Measurements from ENCODE around the gene TUT4. TPM values are rescaled to one million over a fixed set of nuclear protein-coding genes. Genes with fewer than 3 reads are reported as not detected.

Gene TUT4
- total and polyA plus RNA-seq, 2 experiments from 2014 or later: 37.9 to 58.0 TPM

DNA sequence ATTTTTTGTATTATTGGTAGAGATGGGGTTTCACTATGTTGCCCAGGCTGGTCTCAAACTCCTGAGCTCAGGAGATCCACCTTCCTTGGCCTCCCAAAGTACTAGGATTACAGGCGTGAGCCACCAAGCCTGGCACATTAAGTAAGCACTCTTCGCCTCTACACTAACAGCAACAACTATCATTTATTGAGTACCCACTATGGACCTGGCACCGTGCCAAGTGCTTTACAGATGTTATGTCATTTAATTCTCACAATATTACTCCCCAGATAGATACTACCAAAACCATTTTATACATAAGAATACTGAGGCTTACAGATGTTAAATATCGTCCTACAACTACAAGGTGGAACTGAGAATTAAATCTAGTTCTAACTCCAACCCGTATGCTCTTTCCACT is 50.1 kb downstream of the TUT4 start:
- Histone ChIP-seq H3K79me2 (peaks cover 35% of the 10 kb centered on the region), H3K9me3 (ENCODE audit: low read depth) (no peaks in the 10 kb centered on the region), H3K4me1 (ENCODE audit: insufficient read depth) (no peaks in the 10 kb centered on the region), H3K36me3 (replicated peaks; ENCODE audit: insufficient read depth, low read depth) (no peaks in the 10 kb centered on the region), H4K20me1 (ENCODE audit: insufficient read depth, poor library complexity, severe bottlenecking) (no peaks in the 10 kb centered on the region), H3K27ac (no peak overlapping the region), H2AFZ (no peak overlapping the region), H3K9me2 (replicated peaks; ENCODE audit: insufficient read depth) (no peaks in the 10 kb centered on the region), H3K4me3 (no peak overlapping the region), H3K27me3 (no peaks in the 10 kb centered on the region), H3K4me2 (no peak overlapping the region)
- DNase-seq (ENCODE audit: low spot score): no peak
- 96% methylated on average over 5 of the region's 5 CpGs for WGBS (ENCODE audit: low lambda C conversion rate, missing lambda C conversion rate)
- TF ChIP-seq EZH2phosphoT487 (IDR thresholded peaks at IDR 0.05; ENCODE audit: low read depth, severe bottlenecking, unreplicated experiment): no peak
- TF ChIP-seq EZH2 (IDR thresholded peaks at IDR 0.05; ENCODE audit: borderline replicate concordance): no peak
- TF ChIP-seq, protein P1, sequence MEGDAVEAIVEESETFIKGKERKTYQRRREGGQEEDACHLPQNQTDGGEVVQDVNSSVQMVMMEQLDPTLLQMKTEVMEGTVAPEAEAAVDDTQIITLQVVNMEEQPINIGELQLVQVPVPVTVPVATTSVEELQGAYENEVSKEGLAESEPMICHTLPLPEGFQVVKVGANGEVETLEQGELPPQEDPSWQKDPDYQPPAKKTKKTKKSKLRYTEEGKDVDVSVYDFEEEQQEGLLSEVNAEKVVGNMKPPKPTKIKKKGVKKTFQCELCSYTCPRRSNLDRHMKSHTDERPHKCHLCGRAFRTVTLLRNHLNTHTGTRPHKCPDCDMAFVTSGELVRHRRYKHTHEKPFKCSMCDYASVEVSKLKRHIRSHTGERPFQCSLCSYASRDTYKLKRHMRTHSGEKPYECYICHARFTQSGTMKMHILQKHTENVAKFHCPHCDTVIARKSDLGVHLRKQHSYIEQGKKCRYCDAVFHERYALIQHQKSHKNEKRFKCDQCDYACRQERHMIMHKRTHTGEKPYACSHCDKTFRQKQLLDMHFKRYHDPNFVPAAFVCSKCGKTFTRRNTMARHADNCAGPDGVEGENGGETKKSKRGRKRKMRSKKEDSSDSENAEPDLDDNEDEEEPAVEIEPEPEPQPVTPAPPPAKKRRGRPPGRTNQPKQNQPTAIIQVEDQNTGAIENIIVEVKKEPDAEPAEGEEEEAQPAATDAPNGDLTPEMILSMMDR (IDR thresholded peaks at IDR 0.05; ENCODE audit: poor library complexity): no peak

DNA sequence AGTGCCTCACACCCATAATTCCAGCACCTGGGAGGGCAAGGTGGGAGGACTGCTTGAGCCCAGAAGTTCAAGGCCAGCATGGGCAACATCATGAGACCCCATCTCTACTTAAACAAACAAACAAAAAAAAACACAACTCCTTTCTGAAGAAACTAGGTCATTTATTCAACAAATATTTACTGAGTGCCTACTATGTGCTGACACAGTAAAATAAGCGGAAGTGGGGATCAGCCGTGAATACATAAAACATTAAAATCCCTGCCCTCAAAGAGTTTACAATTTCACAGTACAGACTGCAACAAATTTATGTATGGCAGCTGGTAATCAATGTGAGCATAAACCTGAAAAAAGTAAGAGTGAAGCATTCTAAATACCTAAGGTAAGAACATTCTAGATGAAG is 65.3 kb downstream of the TUT4 start:
- Histone ChIP-seq H4K20me1 (ENCODE audit: insufficient read depth, poor library complexity, severe bottlenecking) (no peaks in the 10 kb centered on the region), H2AFZ (no peak overlapping the region), H3K4me3 (no peak overlapping the region), H3K9me2 (replicated peaks; ENCODE audit: insufficient read depth) (no peaks in the 10 kb centered on the region), H3K9me3 (ENCODE audit: low read depth) (no peaks in the 10 kb centered on the region), H3K36me3 (replicated peaks; ENCODE audit: insufficient read depth, low read depth) (no peaks in the 10 kb centered on the region), H3K79me2 (no peaks in the 10 kb centered on the region), H3K27me3 (no peaks in the 10 kb centered on the region), H3K27ac (no peak overlapping the region), H3K4me1 (ENCODE audit: insufficient read depth) (no peaks in the 10 kb centered on the region), H3K4me2 (no peak overlapping the region)
- no peak for DNase-seq (ENCODE audit: low spot score)
- 94% methylated on average over 2 of the region's 2 CpGs for WGBS (ENCODE audit: low lambda C conversion rate, missing lambda C conversion rate)
- TF ChIP-seq EZH2phosphoT487 (IDR thresholded peaks at IDR 0.05; ENCODE audit: low read depth, severe bottlenecking, unreplicated experiment) (no peak), EZH2 (IDR thresholded peaks at IDR 0.05; ENCODE audit: borderline replicate concordance) (no peak)
- TF ChIP-seq, protein P1 (IDR thresholded peaks at IDR 0.05; ENCODE audit: poor library complexity): no peak

DNA sequence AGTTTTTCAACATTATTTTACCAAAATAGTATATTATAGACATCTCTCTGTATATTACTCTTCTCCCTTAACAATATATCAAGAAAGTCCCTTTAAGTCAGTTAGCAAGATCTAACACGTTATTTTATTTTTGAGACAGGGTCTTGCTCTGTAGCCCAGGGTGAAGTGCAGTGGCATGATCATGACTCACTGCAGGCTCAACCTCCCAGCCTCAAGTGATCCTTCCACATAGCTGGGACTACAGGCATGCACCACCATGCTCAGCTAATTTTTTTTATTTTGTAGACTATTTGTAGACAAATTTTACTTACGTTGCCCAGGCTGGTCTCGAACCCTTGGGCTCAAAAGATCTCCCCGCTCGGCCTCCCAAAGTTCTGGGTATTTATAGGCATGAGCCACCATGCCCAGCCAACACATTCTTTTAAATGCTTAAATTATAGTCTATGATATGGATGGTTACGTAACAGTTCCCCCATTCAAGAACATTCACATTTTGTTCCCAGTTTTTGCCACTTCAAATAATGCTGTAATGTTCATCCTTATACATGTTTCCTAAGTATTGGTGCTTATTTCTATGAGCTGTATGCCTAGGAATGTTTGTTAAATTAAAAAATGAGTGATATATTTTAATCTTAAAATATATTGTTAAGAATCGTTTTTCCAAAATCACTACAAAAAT is 70.4 kb downstream of the TUT4 start:
- no peaks in the 10 kb centered on the region for H3K36me3 ChIP-seq (replicated peaks; ENCODE audit: insufficient read depth, low read depth)
- WGBS (ENCODE audit: low lambda C conversion rate, missing lambda C conversion rate): 96% methylated on average over 7 of the region's 7 CpGs

More for the DNA sequence above, 70.4 kb downstream of the TUT4 start:
- TF ChIP-seq EZH2phosphoT487 (IDR thresholded peaks at IDR 0.05; ENCODE audit: low read depth, severe bottlenecking, unreplicated experiment) (no peak), EZH2 (IDR thresholded peaks at IDR 0.05; ENCODE audit: borderline replicate concordance) (no peak)
- TF ChIP-seq, protein P1 (IDR thresholded peaks at IDR 0.05; ENCODE audit: poor library complexity): no peak
- no peaks in the 10 kb centered on the region for H3K27me3 ChIP-seq
- H3K9me2 ChIP-seq (replicated peaks; ENCODE audit: insufficient read depth): no peaks in the 10 kb centered on the region
- H3K9me3 ChIP-seq (ENCODE audit: low read depth): no peaks in the 10 kb centered on the region
- no peak overlapping the region for H3K4me2 ChIP-seq
- H2AFZ ChIP-seq: no peak overlapping the region
- no peak overlapping the region for H3K4me3 ChIP-seq
- DNase-seq (ENCODE audit: low spot score): no peak
- no peaks in the 10 kb centered on the region for H3K79me2 ChIP-seq
- no peaks in the 10 kb centered on the region for H4K20me1 ChIP-seq (ENCODE audit: insufficient read depth, poor library complexity, severe bottlenecking)
- H3K27ac ChIP-seq: no peak overlapping the region
- H3K4me1 ChIP-seq (ENCODE audit: insufficient read depth): no peaks in the 10 kb centered on the region
